Measurements from ENCODE around the gene NEDD8.

NEDD8 gene

DNA sequence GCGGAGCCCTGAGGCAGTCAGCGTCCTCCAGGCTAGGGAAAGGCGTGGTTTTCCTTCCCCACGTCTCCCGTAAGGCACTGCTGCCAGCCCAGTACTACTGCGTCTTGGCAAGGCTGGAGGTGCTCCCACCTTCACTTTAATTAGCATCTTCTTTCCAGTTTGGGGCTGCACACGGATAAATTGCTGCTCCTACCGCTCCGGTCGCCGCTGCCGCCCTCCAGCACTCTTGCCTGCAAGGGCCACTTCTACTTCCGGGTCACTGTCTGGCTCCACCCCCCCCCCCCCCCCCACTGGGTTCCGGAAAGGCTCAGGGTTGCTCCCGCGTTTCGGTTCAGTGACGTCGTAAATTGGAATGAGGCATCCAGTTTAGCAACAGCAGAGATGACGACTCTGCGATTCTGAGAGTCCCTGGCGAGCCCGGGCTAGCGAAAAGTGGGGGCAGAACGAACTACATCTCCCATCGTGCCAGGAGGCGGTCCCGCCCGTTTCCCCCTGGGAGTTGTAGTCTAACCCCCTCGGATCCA, at the start of gene NEDD8:
NEDD8 (minus strand) TSS at position 247 of the 524 bp plus-strand sequence; CDS start at position 147, 100 bp downstream.
- DNase-seq (ENCODE audit: low spot score) (peak; percentile 83), FAIRE-seq (no peak)

DNA sequence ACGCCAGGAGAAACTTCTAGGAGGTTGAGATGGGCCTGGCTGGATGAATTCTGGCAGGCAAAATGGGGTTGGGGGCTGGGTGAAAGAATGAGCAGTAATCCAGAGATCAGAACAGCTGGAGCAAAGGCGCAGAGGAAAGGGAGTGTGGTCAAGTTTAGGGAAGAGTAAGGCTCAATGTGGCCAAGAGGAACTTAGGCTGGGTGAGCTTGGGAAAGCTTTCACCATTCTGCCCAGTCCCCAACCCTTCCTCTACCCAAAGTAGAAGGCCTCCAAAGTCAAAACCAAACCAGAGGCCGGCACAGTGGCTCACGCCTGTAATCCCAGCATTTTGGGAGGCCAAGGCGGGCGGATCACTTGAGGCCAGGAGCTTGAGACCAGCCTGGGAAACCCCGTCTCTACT, 49.5 kb upstream of the NEDD8 start:
- FAIRE-seq (no peak), DNase-seq (ENCODE audit: low spot score) (no peak)

DNA sequence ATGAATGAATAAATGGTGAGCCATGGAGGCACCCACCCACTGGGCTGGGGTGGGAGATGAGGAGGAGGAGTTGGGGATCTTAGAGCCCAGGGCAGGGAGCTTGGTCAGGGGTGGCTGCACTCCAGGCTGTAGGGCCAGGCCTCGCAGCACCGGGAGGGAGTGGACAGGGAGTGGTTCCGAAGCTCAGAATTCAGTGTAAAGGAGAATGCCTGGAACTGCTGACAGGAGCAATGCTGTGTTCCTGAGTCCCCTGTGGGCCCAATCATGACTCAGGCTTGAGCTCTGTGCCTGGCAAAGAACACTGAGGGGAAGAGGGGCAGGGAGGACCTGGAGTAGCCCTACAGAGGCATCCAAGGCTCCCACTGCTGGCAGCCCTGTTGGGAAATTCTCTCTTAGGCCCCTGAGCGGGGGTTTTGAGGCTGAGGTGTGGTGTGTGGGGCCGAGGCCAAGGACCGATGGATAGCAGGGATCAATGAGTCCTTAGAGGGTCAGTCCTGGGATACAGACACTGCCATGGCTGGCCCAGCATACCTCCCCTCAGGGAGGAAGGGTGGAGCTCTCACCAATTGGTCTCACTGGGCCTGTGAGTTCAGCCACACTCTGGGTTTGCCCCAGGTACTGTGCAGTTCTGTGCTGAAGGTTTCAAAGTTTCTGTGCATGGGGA, 48.8 kb upstream of the NEDD8 start:
- FAIRE-seq (no peak), DNase-seq (ENCODE audit: low spot score) (no peak)

DNA sequence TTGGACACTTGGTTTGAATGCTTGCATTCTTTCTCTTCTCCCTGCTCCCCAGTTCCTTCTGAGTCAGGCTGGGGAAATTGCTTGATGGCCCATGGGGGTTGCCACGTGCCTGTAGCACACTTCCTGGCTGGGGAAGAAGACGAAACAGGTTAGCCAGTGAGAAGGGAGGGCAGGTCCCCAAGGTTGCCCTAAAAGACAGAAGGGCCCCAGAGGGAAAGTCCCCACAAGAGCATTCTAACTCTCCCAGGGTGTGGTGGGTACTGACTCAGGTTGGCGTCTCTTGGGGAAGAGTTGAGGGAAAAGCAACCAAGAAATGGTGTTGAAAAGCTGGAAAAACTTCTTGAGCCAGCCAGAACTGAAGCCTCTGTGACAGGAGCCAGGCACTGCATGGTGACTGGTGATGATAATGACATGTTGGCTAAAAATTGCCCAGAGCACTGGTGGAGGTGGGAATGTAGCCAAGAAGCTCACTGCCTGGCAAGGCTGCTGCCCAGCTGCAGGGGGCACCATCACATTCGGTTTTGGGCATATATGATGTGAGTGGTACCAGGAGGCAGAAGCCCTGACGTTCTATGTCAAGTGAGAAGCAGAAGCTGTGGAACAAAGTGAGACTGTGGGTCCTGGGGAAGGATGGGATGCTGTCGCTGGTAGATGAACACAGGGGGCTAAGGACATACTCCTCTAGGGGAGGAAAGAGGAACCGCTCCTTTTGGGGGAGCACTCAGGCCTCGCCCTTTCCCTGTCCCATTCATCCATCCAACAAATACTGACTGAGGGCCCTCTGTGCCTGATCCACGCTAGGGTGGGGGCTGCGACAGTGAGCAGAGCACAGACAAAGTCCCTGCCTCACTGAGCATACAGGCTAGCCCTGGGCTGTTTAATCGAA, 47.4 kb upstream of the NEDD8 start:
- DNase-seq (ENCODE audit: low spot score) = peak; percentile 3
- no peak for FAIRE-seq

DNA sequence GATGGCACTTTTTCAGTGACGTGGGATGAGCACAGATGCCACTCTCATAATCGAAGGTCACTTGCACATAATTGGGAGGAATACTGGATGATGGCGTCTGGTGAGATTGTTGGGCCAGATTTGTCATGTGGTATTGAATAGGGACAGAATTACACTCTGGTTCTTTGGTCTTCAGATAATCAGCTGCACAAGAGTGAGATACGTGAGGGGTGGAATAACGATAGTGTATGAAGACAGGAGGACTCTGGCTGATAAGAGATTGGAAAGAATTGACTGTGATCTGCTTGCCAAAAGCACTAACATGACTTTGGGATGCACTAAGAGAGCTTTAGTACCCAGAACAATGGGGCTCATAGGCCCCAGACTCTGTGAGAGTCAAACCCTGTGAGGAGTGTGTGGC, 46.3 kb upstream of the NEDD8 start:
- DNase-seq (ENCODE audit: low spot score) (no peak), FAIRE-seq (no peak)

DNA sequence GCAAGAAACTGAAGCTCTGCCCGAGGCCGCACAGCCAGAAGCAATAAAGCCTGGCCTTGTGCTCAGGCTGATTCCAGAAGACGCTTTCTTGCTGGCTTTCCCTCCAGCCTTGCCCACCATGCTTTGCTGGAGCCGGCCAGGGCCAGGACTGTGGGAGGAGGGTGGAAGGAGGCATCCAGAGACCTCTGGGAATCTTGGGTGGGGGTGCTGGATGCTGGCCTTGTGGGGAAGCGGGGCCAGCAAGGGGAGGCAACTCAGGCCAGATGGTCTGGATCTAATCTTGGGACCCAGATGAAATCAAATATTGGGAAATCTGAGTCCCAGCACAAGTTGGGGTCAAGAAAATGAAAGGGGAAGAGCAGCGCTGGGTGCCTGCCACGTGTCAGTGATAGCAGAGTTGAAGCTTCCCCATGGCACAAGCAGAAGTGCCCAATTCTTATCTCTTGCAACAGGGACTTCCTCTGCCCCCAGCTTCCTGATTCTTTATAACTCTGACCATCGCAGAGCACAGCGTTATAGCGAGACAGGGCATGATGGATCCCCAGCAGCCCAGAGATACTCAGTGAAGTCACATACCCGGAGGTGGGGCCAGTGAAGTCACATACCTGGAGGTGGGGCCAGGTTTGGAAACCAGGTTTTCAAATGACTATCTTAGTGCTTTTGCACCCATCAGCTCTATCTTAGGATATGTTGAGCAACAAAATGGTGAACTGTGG, 45.6 kb upstream of the NEDD8 start:
- no peak for DNase-seq (ENCODE audit: low spot score)
- no peak for FAIRE-seq

DNA sequence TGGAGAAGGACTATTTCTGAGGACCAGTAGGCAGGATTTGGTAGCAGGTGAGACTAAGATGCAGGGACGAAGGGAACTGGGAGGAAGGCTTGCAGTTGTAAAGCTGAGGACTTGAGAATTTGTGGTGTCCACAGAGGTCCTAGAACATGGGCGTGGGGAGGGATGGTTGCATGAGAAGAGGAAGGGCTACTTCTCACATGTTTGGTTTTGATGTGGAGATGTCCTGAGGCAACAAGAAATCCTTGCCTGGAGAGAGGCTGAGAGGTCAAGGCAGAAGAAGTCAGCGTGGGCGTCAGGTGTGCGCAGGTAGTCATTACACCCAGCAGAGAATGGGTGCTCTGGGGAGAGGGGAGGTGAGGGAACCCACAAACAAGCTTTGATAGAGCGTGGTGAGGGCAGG, 44.9 kb upstream of the NEDD8 start:
- DNase-seq (ENCODE audit: low spot score) = no peak
- FAIRE-seq = no peak

DNA sequence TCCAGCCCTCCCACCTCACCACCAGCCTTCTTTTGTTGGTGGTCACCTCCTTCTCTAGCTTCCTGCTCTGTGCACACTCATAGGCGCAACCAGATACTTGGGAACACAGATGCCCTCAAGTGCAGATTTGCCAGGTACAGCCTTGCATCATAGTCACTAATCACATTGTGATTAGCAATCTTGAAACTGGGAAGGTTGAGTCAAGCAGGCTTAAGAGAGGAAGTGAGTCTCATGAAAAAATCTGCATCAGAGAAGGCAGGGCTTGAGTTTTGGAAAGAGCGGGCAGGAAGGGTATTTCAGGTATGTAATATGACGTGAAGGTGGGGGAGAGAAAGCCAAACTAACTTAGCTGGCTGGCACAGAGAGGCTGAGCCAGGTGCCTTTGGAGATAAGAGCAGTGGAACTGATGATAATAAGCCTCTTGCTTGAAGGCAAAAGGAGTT, 42.0 kb upstream of the NEDD8 start:
- DNase-seq (ENCODE audit: low spot score) (no peak), FAIRE-seq (no peak)

DNA sequence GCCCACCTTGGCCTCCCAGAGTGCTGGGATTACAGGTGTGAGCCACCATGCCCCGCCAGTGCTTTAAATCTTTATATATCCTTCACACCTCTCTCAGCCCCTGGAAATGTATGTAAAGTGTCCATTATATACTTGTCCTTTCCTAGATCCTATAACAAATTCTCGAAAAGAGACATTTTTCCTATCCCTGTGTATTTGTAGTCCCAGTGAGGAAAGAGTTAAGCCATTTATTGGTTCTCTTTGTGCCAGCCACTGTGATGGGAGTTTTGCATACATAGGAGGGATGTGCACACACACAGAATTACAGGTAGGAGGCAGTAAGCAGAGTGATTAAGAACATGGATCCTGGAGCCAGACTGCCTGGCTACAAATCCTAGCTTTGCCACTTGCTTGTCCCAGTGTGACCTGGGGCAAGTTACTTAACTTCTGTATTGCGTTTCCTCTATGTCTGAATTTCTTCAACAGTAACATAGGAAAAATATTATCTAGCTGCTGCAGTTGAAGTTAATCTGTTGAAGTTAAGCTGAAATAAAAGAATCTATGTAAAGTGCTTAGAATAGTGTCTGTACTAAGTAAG, 41.3 kb upstream of the NEDD8 start:
- DNase-seq (ENCODE audit: low spot score) (no peak), FAIRE-seq (no peak)

DNA sequence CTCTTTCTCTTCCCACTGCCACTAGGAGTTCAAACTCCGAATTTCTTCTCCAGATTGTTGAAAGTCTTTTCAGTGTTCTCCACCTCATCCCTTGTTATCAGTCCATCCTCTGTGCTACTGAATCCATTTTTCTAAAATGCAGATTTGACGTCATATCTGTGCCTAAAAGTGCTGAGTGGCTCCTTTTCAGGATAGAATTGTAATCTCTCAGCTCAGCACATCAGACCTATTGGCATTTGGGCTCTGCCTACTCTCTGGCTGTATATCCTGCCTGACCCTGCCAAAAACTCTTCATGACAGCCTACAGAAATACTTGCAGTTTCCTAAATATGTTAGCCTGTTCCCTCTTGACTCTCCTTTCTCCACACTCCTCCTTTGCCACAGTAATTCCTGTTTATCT, 40.3 kb upstream of the NEDD8 start:
- DNase-seq (ENCODE audit: low spot score) = no peak
- no peak for FAIRE-seq

DNA sequence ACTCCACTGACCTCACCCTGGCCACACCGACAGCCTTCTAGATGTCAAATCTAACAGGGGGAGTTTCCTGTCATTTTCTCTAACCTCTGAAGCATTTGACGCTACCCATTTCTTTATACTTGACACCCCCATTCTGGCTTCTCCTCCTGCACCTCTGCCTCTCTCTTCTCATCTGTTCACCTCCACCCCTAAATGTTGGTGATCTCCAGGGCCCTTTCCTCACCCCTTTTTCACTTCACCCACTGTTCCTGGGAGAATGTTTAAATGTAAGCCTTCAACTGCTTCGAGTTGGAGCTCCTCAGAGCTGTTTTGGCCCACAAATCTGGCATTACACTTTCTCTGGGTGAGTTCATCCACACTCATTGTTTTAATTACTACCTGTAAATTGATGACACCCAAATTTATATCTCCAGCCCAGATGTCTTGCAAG, 39.7 kb upstream of the NEDD8 start:
- DNase-seq (ENCODE audit: low spot score) (no peak), FAIRE-seq (no peak)

DNA sequence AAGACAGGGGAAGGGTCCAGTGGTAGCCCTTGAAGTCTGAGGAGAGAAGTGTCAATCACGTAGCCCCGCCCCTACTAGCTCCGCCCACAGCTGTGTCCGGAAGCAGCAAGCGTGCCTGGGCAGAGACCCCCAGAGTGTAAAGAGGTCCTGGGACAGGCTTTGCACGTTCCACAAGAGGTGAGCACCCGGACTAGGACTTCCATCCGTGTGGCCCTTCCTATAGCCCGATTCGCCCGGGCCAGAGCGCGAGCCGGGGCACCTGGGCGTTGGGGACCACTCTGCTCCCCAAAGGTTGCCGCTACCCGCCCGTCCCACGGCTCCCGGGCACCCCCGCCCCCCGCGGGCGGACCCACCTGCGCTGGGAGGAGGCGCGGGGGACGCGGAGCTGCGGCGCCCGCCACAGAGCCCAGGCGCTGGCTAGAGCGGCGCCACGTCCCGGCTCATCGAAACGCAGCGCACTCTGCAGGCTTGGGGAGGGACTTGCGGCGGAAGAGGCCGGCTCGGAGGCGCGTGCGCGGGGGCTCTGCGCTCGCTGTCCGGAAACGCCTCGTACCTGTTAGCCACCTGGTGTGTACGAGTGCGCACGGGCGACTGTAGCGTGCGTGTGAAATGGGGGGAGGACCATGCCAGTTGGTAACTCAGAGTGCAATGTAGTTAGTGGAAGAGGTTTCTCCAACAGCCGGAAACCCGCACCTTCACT, 39.1 kb upstream of the NEDD8 start, which contains the start of gene RABGGTA:
RABGGTA (minus strand) TSS at position 464 of the 700 bp plus-strand sequence. CDS start 482 bp downstream, outside the sequence.
- DNase-seq (ENCODE audit: low spot score) = peak; percentile 58
- no peak for FAIRE-seq

DNA sequence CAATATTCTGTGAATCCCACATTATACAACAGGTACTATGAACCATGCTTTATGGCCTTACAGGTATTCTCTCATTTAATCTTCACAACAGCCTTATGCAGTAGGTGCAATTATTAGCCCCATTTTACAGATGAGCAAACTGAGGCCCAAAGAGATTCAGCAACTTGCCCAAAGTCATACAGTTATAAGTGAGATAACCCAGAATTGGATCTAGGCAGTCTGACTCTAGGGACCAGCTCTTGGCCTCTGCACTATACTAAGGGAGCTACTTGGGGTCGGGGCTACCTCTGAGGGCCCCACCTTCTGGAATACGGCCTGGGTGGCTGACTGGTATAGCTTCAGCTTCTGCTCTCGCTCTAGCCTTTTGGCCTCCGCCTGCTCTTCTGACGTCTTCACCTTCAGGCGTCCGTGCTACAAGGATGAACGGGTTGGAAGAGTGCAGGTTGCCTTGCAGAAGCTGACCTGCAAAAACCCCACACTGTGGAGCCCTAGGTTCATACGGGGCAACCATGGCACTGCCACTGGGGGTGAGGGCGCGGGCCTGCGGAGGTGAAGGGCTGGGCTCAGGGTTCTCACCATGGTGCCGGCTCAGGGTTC, 38.5 kb upstream of the NEDD8 start:
- DNase-seq (ENCODE audit: low spot score) = no peak
- FAIRE-seq = no peak

DNA sequence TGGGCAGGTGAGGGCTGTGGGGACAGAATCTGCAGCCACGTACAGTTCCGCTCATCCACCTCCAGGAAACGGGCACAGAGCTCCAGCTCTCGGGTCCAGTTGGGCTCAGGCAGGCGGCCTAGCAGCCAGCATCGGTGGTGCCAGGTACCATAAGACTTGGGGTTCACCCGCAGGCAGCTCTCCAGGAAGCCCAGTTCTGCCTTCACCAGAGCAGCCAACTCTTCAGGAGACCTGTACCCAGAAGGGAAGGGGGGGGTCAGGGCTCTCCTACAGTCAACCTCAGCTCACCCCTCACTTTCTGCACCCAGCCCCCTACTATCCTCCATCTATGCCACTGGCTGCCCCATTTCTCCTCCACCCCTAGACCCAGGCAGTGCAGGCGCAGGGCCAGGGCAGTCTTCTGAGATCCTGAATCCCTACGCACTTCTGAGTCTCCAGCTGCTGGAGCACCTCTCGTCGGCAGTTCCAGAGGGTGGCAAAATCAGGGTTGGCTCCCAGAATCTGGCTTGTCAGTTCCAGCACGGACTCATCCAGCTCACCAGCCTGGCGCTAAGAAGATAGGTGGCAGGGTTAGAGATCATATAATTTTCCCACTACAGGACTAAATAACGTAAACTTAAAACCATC, 37.9 kb upstream of the NEDD8 start:
- FAIRE-seq = no peak
- no peak for DNase-seq (ENCODE audit: low spot score)

DNA sequence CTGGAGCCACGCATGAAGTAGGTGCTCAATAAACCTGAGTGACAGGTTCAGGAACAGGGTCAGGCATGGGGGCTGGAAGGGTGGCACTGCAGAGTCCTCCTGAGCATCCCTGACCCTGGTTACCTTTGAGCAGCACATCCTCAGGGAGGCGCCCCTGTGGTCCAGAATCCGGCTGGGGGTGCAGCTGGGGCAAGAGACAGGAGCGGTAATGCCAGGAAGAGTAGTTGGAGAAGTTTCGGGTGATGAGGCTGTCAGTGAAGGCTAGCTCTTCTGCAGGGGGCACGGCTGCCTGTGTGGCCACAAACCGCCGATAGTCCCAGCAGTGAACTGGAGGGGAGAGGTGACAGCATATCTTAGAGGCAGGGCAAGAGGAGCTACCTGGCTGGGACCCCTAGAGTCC, 37.2 kb upstream of the NEDD8 start:
- no peak for DNase-seq (ENCODE audit: low spot score)
- no peak for FAIRE-seq

DNA sequence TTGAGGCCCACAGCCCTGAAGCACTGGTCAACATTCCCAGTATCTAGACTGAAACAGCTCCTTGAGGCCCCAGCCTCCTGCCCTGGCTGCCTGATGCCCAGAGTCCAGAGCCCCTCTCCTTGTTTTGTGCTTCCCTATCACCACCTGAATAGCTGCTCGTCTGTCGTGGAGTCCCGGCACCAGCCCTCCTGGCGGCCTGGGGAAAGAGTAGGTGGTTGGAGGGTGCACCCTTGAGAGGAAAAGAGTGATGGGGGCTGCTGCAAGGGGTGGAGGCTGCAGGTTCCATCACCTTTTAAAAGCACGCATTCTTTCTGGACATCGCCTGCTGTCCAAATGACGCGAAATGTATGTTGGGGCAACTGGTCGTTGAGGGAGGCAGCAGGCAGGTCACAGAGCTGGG, 36.1 kb upstream of the NEDD8 start:
- DNase-seq (ENCODE audit: low spot score) = no peak
- FAIRE-seq = no peak

DNA sequence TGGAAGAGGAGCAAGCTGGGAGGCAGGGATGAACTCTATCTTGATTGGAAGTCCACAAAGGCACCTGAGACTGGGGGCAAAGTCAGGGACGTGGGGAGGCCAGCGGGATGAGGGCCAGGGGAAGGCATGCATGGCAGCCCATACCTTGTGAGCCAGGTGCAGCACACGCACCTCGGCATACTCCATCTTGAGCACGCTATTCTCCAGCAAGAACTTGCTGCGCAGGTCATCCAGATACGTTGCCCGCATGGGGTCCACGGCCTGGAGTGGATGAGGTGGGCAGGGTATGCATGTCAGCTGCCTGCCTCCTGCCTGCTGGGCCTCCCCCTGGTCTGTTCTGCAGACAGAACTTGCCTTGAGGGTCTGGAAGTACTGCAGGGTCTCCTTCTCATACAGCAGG, 35.3 kb upstream of the NEDD8 start:
- FAIRE-seq (no peak), DNase-seq (ENCODE audit: low spot score) (no peak)

DNA sequence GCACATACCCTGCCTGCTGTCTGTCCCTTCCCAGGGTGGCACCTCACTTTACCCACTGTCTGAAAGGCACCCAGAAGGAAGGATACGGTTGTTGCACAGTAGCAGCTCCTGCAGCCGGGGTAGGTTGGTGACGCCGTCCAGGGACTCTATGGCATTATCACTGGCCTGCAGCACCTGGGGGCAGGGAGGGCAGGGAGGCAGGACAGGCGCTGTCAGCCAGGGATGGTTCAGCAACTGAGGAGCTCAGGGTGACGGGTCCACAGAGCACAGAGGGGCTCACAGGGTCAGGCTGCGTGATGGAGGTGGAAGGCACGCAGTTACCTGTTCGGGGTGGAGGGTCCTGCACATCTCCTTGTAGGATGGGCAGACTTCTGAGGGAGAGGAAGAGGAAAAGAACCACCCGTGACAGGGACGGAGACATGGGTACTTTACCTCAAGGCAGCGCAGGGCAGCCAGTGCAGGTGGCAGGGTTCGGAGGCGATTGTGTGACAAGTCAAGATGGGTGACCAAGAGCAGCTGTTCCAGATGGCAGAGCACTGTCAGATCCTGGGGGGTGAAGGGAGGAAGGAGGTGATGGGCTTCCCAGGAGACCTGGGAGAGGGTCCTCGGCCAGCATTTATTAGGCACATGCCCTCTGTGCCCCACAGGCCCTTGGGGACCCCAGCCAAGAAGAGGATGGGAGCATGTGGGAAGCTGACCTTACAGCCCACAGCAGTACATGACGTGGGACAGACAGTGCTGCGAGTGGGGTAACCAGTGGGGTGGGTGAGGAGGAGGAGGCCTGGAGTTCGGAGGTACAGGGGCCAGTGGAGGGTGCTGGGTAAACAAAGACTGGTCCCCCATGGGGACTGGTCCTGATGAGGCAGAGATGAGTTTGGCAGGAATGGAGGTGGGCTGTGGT, 34.4 kb upstream of the NEDD8 start:
- FAIRE-seq = no peak
- no peak for DNase-seq (ENCODE audit: low spot score)

DNA sequence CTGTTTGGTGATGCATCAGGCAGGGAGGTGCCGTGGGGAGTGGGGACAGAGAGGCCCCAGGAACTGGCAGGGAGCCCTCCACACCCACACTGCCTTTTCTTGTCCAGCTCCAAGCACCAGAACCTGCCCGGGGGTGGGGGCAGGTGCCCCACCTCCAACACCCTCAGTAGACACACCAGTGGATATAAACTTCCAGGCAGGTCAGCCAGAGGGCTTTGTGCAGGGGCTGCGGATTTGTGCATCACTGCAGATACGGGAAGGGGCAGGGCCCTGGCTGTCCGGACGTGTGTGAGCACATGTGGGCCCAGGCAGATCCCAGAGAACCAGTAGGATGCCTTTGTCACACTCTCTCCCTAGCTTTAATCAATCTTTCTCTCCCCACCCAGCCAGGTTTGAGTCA, 32.1 kb upstream of the NEDD8 start:
- no peak for DNase-seq (ENCODE audit: low spot score)
- no peak for FAIRE-seq

Measured in RCC 7860 (cell line).